HG03060 (cell line): ENCODE measurements around the gene PLA2R1.
"Not testable (repeated sequence)": the region's sequence is repeated elsewhere in the genome, so short reads cannot be mapped to it uniquely, and the experiment has no call there.

Source experiments
- ATAC-seq: cut with Tn5 transposase; IDR thresholded peaks from one replicate; pipeline ENCODE4 v1.9.1; 2021; ENCODE audit warnings: low read depth, moderate number of reproducible peaks; ENCODE audit not compliant: unreplicated experiment

PLA2R1 gene

GRCh38 chr2:160063879-160064612, 1.6 kb upstream of the PLA2R1 start:
- no peak for ATAC-seq

GRCh38 chr2:160063271-160063670, 856 bp upstream of the PLA2R1 start:
- ATAC-seq = no peak

- no peak for ATAC-seq
Measured at GRCh38 chr2:160061944-160062291, 497 bp downstream of the PLA2R1 start.

- no peak for ATAC-seq
Measured at GRCh38 chr2:160061533-160061932, 882 bp downstream of the PLA2R1 start.

- ATAC-seq = no peak
Measured at GRCh38 chr2:160060297-160060696, 2.1 kb downstream of the PLA2R1 start.

GRCh38 chr2:160057356-160057755, 5.1 kb downstream of the PLA2R1 start:
- ATAC-seq = no peak

- ATAC-seq = no peak
Measured at GRCh38 chr2:160055726-160056108, 6.7 kb downstream of the PLA2R1 start.

GRCh38 chr2:160054984-160055725, 7.3 kb downstream of the PLA2R1 start:
- no peak for ATAC-seq

- ATAC-seq = no peak
Measured at GRCh38 chr2:160053946-160054345, 8.5 kb downstream of the PLA2R1 start.

GRCh38 chr2:160052531-160052930, 9.9 kb downstream of the PLA2R1 start:
- ATAC-seq = no peak

GRCh38 chr2:160051371-160051800, 11.0 kb downstream of the PLA2R1 start:
- ATAC-seq = no peak

GRCh38 chr2:160050147-160050546, 12.3 kb downstream of the PLA2R1 start:
- no peak for ATAC-seq

- ATAC-seq = no peak
Measured at GRCh38 chr2:160045703-160046210, 16.7 kb downstream of the PLA2R1 start.

GRCh38 chr2:160044728-160045127, 17.7 kb downstream of the PLA2R1 start:
- ATAC-seq = no peak

- no peak for ATAC-seq
Measured at GRCh38 chr2:160043265-160043664, 19.1 kb downstream of the PLA2R1 start.

- no peak for ATAC-seq
Measured at GRCh38 chr2:160042054-160042453, 20.4 kb downstream of the PLA2R1 start.

- no peak for ATAC-seq
Measured at GRCh38 chr2:160041091-160041490, 21.3 kb downstream of the PLA2R1 start.

GRCh38 chr2:160039166-160039903, 23.1 kb downstream of the PLA2R1 start:
- ATAC-seq = no peak

- ATAC-seq = not testable (repeated sequence)
Measured at GRCh38 chr2:160038662-160039061, 23.8 kb downstream of the PLA2R1 start.

GRCh38 chr2:160036736-160037135, 25.7 kb downstream of the PLA2R1 start:
- ATAC-seq = no peak

- no peak for ATAC-seq
Measured at GRCh38 chr2:160035125-160035524, 27.3 kb downstream of the PLA2R1 start.
